K562 (cell line): ENCODE measurements around the gene NTSR2. TPM values are rescaled to one million over a fixed set of nuclear protein-coding genes. Genes with fewer than 3 reads are reported as not detected.

Source experiments
- DACH1 ChIP-seq: fragments of 450-650 bp; IDR thresholded peaks from 2 replicates; pipeline ENCODE4 v1.6.1; 2018; ENCODE audit not compliant: partially characterized antibody
- HNRNPLL ChIP-seq: fragments of 200-400 bp; formaldehyde crosslinking; IDR thresholded peaks from 2 replicates; pipeline ENCODE4 v1.6.1; 2017; ENCODE audit warnings: low read length, low read depth, mild to moderate bottlenecking; ENCODE audit not compliant: poor library complexity, severe bottlenecking
- polyA plus RNA-seq, 8 experiments: library from polyadenylated mRNA; depleted of rRNA in 4 of 8; stranded (reverse) in 5 of 8; unstranded in 3 of 8; fragments of >200 nt; fragmentation: Nextera tagmentation in 2 of 8; fragmentation: Illumina TruSeq in 1 of 8; extraction: Ambion mirVana in 2 of 8; extraction: Trizol in 1 of 8; gene quantifications; 2 replicates each; pipeline versions ENCODE4 v1.2.1 to v1.2.3, GENCODE V29; 2011 to 2014; ENCODE audit warnings: inconsistent platforms in 1 of 8, missing spikeins in 1 of 8
- total RNA-seq, 7 experiments: library from RNA; depleted of rRNA in 6 of 7; stranded (reverse); fragments of >200 nt in 6 of 7; fragmentation: Illumina TruSeq in 2 of 7; extraction: Trizol in 2 of 7; gene quantifications; 2 replicates each; pipeline versions ENCODE4 v1.2.1 to v1.2.3, GENCODE V29; 2011 to 2021; ENCODE audit warnings: low replicate concordance in 1 of 7
- TF ChIP-seq, protein P1 (sequence below): fragments of 450-650 bp; IDR thresholded peaks from 2 replicates; pipeline ENCODE4 v1.6.1; 2016; ENCODE audit warnings: mild to moderate bottlenecking, moderate library complexity

NTSR2 gene
- total and polyA plus RNA-seq, 9 of the 15 experiments (the other 6 are each of a cell fraction or from before 2014, with no cell fraction given): not detected

DNA sequence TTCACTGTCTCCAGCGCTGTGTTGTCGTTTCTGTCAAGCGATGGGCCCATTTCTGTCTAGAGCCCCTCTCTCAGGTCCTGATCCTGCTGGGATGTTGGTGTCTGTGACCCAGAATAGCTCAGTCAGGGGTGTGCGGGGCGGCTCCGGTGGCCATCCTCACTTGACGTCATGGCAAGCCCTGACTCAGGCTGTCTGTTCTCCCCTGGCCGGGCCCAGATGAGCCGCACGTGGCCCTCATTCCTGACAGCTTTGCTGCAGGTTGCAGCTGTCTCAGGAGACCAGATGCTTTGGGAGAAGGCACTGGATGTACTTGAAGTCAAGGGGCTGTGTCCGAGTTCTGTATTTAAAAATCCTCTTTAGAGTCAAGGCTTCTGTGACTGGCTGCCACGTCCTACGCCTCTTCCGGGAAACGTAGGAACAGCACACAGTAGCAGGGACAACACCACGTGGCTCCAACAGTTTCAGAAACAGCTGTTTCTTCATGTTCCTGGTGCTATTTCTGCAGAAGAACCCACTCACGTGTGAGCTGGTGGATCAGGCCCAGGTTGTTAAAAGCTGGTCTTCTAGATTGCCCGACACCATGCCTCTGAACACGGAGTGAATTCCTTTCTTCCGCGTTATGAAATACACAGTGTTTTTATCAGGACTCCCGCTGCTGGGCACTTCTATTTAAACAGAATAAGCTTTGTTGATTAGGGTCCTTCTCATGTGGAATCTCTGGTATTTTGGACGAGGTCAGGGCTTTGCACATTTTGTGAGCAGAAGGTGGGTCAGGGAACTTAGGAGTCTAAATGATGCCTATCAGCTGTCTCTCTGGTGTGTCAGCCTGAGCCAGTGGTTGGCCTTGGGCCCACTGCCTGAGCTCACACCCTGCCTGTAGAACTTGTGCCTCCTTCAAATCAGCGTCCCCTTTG is 28.3 kb upstream of the NTSR2 start (continued):
- TF ChIP-seq, protein P1, sequence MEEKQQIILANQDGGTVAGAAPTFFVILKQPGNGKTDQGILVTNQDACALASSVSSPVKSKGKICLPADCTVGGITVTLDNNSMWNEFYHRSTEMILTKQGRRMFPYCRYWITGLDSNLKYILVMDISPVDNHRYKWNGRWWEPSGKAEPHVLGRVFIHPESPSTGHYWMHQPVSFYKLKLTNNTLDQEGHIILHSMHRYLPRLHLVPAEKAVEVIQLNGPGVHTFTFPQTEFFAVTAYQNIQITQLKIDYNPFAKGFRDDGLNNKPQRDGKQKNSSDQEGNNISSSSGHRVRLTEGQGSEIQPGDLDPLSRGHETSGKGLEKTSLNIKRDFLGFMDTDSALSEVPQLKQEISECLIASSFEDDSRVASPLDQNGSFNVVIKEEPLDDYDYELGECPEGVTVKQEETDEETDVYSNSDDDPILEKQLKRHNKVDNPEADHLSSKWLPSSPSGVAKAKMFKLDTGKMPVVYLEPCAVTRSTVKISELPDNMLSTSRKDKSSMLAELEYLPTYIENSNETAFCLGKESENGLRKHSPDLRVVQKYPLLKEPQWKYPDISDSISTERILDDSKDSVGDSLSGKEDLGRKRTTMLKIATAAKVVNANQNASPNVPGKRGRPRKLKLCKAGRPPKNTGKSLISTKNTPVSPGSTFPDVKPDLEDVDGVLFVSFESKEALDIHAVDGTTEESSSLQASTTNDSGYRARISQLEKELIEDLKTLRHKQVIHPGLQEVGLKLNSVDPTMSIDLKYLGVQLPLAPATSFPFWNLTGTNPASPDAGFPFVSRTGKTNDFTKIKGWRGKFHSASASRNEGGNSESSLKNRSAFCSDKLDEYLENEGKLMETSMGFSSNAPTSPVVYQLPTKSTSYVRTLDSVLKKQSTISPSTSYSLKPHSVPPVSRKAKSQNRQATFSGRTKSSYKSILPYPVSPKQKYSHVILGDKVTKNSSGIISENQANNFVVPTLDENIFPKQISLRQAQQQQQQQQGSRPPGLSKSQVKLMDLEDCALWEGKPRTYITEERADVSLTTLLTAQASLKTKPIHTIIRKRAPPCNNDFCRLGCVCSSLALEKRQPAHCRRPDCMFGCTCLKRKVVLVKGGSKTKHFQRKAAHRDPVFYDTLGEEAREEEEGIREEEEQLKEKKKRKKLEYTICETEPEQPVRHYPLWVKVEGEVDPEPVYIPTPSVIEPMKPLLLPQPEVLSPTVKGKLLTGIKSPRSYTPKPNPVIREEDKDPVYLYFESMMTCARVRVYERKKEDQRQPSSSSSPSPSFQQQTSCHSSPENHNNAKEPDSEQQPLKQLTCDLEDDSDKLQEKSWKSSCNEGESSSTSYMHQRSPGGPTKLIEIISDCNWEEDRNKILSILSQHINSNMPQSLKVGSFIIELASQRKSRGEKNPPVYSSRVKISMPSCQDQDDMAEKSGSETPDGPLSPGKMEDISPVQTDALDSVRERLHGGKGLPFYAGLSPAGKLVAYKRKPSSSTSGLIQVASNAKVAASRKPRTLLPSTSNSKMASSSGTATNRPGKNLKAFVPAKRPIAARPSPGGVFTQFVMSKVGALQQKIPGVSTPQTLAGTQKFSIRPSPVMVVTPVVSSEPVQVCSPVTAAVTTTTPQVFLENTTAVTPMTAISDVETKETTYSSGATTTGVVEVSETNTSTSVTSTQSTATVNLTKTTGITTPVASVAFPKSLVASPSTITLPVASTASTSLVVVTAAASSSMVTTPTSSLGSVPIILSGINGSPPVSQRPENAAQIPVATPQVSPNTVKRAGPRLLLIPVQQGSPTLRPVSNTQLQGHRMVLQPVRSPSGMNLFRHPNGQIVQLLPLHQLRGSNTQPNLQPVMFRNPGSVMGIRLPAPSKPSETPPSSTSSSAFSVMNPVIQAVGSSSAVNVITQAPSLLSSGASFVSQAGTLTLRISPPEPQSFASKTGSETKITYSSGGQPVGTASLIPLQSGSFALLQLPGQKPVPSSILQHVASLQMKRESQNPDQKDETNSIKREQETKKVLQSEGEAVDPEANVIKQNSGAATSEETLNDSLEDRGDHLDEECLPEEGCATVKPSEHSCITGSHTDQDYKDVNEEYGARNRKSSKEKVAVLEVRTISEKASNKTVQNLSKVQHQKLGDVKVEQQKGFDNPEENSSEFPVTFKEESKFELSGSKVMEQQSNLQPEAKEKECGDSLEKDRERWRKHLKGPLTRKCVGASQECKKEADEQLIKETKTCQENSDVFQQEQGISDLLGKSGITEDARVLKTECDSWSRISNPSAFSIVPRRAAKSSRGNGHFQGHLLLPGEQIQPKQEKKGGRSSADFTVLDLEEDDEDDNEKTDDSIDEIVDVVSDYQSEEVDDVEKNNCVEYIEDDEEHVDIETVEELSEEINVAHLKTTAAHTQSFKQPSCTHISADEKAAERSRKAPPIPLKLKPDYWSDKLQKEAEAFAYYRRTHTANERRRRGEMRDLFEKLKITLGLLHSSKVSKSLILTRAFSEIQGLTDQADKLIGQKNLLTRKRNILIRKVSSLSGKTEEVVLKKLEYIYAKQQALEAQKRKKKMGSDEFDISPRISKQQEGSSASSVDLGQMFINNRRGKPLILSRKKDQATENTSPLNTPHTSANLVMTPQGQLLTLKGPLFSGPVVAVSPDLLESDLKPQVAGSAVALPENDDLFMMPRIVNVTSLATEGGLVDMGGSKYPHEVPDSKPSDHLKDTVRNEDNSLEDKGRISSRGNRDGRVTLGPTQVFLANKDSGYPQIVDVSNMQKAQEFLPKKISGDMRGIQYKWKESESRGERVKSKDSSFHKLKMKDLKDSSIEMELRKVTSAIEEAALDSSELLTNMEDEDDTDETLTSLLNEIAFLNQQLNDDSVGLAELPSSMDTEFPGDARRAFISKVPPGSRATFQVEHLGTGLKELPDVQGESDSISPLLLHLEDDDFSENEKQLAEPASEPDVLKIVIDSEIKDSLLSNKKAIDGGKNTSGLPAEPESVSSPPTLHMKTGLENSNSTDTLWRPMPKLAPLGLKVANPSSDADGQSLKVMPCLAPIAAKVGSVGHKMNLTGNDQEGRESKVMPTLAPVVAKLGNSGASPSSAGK: peak; percentile 37; the same call in 1 of the 2 replicates
- TF ChIP-seq DACH1 (peak; percentile 23), HNRNPLL (no peak)
